HG02642 (cell line): ENCODE results near the gene AFG3L2.

ENCODE experiments used
- ATAC-seq: cut with Tn5 transposase; IDR thresholded peaks from one replicate; pipeline ENCODE4 v1.9.1; 2021; ENCODE audit warnings: mild to moderate bottlenecking; ENCODE audit not compliant: unreplicated experiment, poor library complexity

AFG3L2 gene

GRCh38 chr18:12283256-12283655 lies 93.8 kb downstream of the AFG3L2 start:
- no peak for ATAC-seq

DNA sequence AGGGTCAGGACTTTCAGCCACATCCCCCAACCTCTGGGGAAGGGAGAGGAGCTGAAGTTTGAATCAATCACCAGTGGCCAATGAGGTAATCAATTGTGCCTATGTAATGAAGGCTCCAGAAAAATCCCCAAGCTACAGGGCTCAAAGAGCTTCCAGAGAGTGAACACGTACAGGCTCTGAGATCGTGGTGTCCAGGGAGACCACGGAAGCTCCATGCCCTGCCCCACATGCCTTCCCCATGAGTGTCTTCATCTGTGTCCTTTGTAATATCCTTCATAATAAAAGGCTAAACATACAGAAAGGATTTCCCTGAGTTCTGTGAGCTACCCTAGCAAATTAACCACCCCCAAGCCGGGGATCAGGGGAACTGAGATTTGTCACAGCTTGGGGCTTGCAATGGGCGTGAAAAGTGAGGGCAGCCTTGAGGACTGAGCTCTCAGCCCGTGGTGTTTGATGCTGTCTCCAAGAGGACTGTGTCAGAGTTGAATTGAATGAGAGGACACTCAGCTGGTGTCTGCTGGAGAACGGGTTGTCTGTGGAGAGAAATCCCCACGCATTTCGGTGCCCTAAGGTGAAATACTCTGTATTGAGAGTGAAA lies 94.5 kb downstream of the AFG3L2 start:
- no peak for ATAC-seq

- ATAC-seq, result no peak
Observed at GRCh38 chr18:12281861-12282260, 95.2 kb downstream of the AFG3L2 start.

DNA sequence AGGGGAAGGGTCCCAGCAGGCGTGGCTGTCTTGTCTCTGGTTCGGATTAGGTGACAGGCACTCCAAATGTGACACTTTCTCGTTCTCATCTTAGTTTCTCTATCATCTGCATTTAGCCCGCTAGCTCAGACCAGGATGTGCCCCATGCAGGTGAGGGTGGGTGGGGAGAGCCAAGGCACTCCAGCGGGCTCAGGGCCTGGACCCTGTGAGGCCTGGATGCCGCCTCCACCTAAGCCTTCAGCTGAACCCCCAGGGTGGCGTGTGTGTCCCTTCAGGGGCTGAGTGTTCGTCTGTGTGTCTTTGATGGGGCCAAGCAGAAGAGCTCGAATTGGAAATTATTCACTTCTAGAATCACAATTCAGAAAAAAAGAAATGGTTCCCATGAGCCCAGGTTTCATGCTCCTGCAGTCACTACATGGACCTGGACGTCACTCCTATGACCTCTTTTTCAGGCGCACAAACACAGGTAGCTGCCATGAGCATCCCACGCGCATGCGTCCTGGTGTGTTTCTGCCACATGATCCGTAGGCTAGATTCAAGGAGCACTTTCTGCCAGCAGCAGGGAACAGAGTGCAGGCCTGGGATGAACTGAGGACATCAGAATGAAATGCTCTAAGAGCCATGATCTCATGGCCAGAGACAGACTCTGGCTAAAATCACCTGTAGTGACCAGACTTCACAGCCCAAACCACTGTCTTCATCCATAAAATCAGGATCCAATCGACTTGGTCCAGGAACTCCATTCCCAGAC lies 97.1 kb downstream of the AFG3L2 start:
- no peak for ATAC-seq
